Trophoblast cell (in vitro differentiated cells and primary cell): ENCODE measurements around the gene MEF2A.

Experiments used
- DNase-seq, 2 donors: peaks; one replicate each; pipeline ENCODE4 v3.0.0-alpha.2; 2016
- H2AFZ ChIP-seq: 2 replicates; pipeline ENCODE4 v1.6.1; 2013; ENCODE audit warnings: low read length, moderate library complexity, mild to moderate bottlenecking; ENCODE audit not compliant: insufficient read depth, poor library complexity
- H2AK5ac ChIP-seq: 2 replicates; pipeline ENCODE4 v1.6.1; 2013; ENCODE audit warnings: mild to moderate bottlenecking, low read length
- H2BK120ac ChIP-seq: 2 replicates; pipeline ENCODE4 v1.6.1; 2013; ENCODE audit warnings: low read length, mild to moderate bottlenecking, moderate library complexity; ENCODE audit not compliant: insufficient read depth, poor library complexity
- H2BK12ac ChIP-seq: 2 replicates; pipeline ENCODE4 v1.6.1; 2013; ENCODE audit warnings: mild to moderate bottlenecking, low read length, moderate library complexity
- H2BK5ac ChIP-seq: 2 replicates; pipeline ENCODE4 v1.6.1; 2013; ENCODE audit warnings: low read length, low read depth, moderate library complexity, mild to moderate bottlenecking; ENCODE audit not compliant: poor library complexity
- H3K14ac ChIP-seq: 2 replicates; pipeline ENCODE4 v1.6.1; 2013; ENCODE audit warnings: mild to moderate bottlenecking, low read length
- H3K18ac ChIP-seq: 2 replicates; pipeline ENCODE4 v1.6.1; 2013; ENCODE audit warnings: mild to moderate bottlenecking, low read length
- H3K23ac ChIP-seq: 2 replicates; pipeline ENCODE4 v1.6.1; 2013; ENCODE audit warnings: low read length
- H3K27ac ChIP-seq: 2 replicates; pipeline ENCODE4 v1.5.1; 2013; ENCODE audit warnings: low read depth, mild to moderate bottlenecking, inconsistent platforms, low read length, moderate library complexity
- H3K27me3 ChIP-seq: 2 replicates; pipeline ENCODE4 v1.6.1; 2013; ENCODE audit warnings: inconsistent platforms, mild to moderate bottlenecking, low read length, moderate library complexity; ENCODE audit not compliant: insufficient read depth
- H3K36me3 ChIP-seq, 2 experiments: 1 replicate in 1 of 2; 2 replicates in 1 of 2; pipeline ENCODE4 v1.6.1; 2013; ENCODE audit warnings: low read length in 2 of 2, mild to moderate bottlenecking in 2 of 2, moderate library complexity in 1 of 2; ENCODE audit not compliant: insufficient read depth in 2 of 2, control insufficient read depth in 1 of 2
- H3K4ac ChIP-seq: 2 replicates; pipeline ENCODE4 v1.6.1; 2013; ENCODE audit warnings: low read depth, mild to moderate bottlenecking, low read length, moderate library complexity
- H3K4me1 ChIP-seq, 2 experiments: 1 replicate in 1 of 2; 2 replicates in 1 of 2; pipeline ENCODE4 v1.6.1; 2013; ENCODE audit warnings: low read length in 2 of 2, mild to moderate bottlenecking in 2 of 2, moderate library complexity in 1 of 2; ENCODE audit not compliant: insufficient read depth in 2 of 2, control insufficient read depth in 1 of 2
- H3K4me2 ChIP-seq: 2 replicates; pipeline ENCODE4 v1.6.1; 2013; ENCODE audit warnings: inconsistent platforms, mild to moderate bottlenecking, low read length, moderate library complexity
- H3K4me3 ChIP-seq: 2 replicates; pipeline ENCODE4 v1.5.1; 2013; ENCODE audit warnings: mild to moderate bottlenecking, low read depth, low read length, inconsistent platforms
- H3K79me1 ChIP-seq: one replicate; pipeline ENCODE4 v1.6.1; 2013; ENCODE audit warnings: low read length
- H3K79me2 ChIP-seq: 2 replicates; pipeline ENCODE4 v1.6.1; 2013; ENCODE audit warnings: low read length, mild to moderate bottlenecking; ENCODE audit not compliant: control insufficient read depth, insufficient read depth, poor library complexity
- H3K9ac ChIP-seq: 2 replicates; pipeline ENCODE4 v1.6.1; 2013; ENCODE audit warnings: mild to moderate bottlenecking, low read length
- H3K9me3 ChIP-seq: 2 replicates; pipeline ENCODE4 v1.6.1; 2013; ENCODE audit warnings: low read depth, mild to moderate bottlenecking, control low read depth, inconsistent platforms, low read length; ENCODE audit not compliant: insufficient read depth
- H4K12ac ChIP-seq: 2 replicates; pipeline ENCODE4 v1.6.1; 2013; ENCODE audit warnings: low read depth, mild to moderate bottlenecking, low read length, moderate library complexity
- H4K8ac ChIP-seq: 2 replicates; pipeline ENCODE4 v1.6.1; 2013; ENCODE audit warnings: low read depth, mild to moderate bottlenecking, low read length, moderate library complexity
- H4K91ac ChIP-seq: one replicate; pipeline ENCODE4 v1.6.1; 2013; ENCODE audit warnings: low read depth, mild to moderate bottlenecking, low read length, moderate library complexity
- WGBS: extraction: QIAGEN DNeasy Blood & Tissue Kit; methylation state at CpG from one replicate; pipeline ENCODE4 v1.1.7; 2013; ENCODE audit warnings: missing lambda C conversion rate; ENCODE audit not compliant: insufficient read length, insufficient coverage; ENCODE audit errors: extremely low coverage; 5-methylcytosine and 5-hydroxymethylcytosine counted together

MEF2A gene

DNA sequence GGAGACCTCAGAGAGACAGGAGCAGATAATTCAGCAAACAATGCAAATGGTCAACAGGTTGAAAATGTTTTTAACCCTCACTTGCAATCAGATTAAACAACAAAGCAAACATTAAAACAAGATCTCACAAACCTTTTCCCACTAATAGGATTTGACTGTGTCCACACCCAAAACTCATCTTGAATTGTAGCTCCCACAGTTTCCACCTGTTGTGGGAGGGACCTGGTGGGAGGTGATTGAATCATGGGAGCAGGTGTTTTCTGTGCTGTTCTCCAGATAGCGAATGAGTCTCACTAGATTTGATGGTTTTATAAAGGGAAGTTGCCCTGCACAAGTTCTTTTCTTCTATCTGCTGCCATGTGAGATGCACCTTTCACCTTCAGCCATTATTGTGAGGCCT, 168.8 kb downstream of the MEF2A start:
- DNase-seq = no peak
- Histone ChIP-seq H3K4me1 (peaks cover 4 to 8% of the 10 kb centered on the region in 2 experiments), H2AFZ (no peak overlapping the region), H4K91ac (no peak overlapping the region), H3K4me3 (no peak overlapping the region), H3K4ac (no peak overlapping the region), H3K14ac (no peak overlapping the region), H3K18ac (no peak overlapping the region), H3K36me3 (no peaks in the 10 kb centered on the region), H3K4me2 (no peak overlapping the region), H3K23ac (no peak overlapping the region), H2BK12ac (no peak overlapping the region), H3K9me3 (no peaks in the 10 kb centered on the region), H3K27me3 (no peaks in the 10 kb centered on the region), H2BK120ac (no peak overlapping the region), H3K27ac (no peak overlapping the region), H4K8ac (no peak overlapping the region), H3K9ac (no peak overlapping the region), H4K12ac (no peak overlapping the region), H2BK5ac (no peak overlapping the region), H3K79me1 (peaks cover 8% of the 10 kb centered on the region), H3K79me2 (peaks cover 4% of the 10 kb centered on the region), H2AK5ac (no peak overlapping the region)
- no CpG with 5 or more reads among the region's 1 CpG for WGBS

DNA sequence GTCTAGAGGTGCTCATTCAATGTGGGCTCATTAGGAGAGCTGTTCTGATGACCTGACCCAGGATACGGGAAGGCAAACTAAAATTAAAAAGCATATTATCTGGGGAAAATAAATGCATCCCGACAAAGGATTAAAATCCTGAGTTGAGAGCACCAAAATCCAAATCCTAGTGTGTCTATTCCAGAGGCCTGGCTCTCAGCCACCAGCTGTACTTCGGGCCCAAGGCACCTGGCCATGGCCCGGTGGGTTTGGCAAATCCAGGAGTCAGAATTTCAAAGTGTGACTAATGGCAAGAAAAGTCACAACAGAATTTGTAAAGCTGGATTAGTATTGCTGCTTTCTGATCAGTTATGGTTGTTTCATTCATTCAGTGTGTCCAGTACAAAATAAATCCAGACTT, 170.1 kb downstream of the MEF2A start:
- DNase-seq = no peak
- H3K4me2 ChIP-seq = no peak overlapping the region
- H3K14ac ChIP-seq = no peak overlapping the region
- H4K91ac ChIP-seq = no peak overlapping the region
- H3K27me3 ChIP-seq = no peaks in the 10 kb centered on the region
- peaks cover 8% of the 10 kb centered on the region for H3K79me1 ChIP-seq
- no peak overlapping the region for H3K23ac ChIP-seq
- no peak overlapping the region for H3K27ac ChIP-seq
- peaks cover 4 to 8% of the 10 kb centered on the region in 2 experiments for H3K4me1 ChIP-seq
- no peak overlapping the region for H4K12ac ChIP-seq
- no peak overlapping the region for H2AK5ac ChIP-seq
- H3K36me3 ChIP-seq = no peaks in the 10 kb centered on the region
- H3K4ac ChIP-seq = no peak overlapping the region
- H4K8ac ChIP-seq = no peak overlapping the region
- no peak overlapping the region for H3K9ac ChIP-seq
- H3K4me3 ChIP-seq = no peak overlapping the region
- H3K9me3 ChIP-seq = no peaks in the 10 kb centered on the region
- H2AFZ ChIP-seq = no peak overlapping the region
- no CpG with 5 or more reads among the region's 4 CpGs for WGBS
- H2BK12ac ChIP-seq = no peak overlapping the region
- H3K79me2 ChIP-seq = peaks cover 4% of the 10 kb centered on the region
- no peak overlapping the region for H2BK120ac ChIP-seq
- H2BK5ac ChIP-seq = no peak overlapping the region
- H3K18ac ChIP-seq = no peak overlapping the region

DNA sequence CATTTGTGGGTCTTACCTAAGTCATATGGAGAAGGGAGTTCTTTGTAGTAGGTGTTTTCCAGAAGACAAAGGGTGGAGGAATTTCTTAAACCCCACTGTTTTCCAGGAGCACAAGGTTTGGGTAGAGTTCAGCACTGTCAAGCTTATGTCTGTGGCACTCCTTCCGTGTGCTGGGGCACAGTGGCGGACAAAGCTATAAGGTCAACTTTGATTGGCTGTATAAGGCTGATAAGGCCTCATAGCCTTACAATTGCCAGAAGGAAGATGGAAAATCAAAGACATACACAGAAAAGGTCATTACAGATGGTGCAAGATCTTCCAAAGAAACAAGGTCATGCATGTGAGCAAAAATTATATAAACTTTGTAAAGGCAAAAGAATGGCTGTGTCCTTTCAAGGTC, 170.9 kb downstream of the MEF2A start:
- H4K91ac ChIP-seq = no peak overlapping the region
- no peak for DNase-seq

DNA sequence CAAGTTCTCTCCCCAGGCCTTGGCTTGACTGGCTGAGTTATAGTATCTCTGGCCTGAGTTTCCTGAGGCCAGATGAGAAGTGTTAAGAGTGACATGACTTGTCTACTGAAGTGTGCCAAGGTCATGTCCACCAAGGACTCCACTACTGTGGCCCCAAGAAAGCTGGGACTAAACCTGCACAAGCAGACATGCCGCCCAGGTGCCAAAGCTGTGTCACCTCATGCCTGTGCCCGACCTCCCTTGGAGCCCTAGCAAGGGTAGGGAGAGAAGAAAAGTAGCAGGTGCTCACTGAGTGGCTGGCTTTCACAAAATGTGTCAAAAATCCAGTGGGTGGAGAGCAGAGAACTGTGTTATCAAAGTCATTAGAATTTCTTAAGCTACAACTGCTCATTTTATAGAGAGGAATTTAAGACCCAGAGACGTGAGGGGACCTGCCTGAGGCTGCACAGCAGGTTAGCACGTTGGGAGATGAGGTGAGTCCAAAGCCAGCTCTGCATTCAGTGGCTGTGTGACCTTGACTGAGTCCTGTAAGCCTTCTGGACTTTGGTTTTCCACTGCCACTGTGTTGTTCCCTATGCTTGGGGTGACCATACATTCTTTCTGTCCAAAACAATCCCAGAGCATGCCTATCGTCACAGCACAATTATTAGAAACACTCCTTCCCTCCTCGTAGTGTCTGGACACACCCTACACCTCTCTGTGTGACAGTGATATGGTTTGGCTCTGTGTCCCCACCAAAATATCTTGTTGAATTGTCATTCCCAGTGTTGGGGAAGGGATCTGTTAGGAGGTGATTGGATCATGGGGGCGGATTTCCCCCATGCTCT, 172.4 kb downstream of the MEF2A start:
- Histone ChIP-seq H3K4me1 (peaks cover 0 to 3% of the 10 kb centered on the region in 2 experiments), H4K12ac (no peak overlapping the region), H3K23ac (no peak overlapping the region), H3K9me3 (no peaks in the 10 kb centered on the region), H3K4me3 (no peak overlapping the region), H3K79me2 (no peaks in the 10 kb centered on the region), H2BK120ac (no peak overlapping the region), H3K4ac (no peak overlapping the region), H4K8ac (no peak overlapping the region), H3K4me2 (no peak overlapping the region), H3K14ac (no peak overlapping the region), H3K27me3 (no peaks in the 10 kb centered on the region), H2AK5ac (no peak overlapping the region), H2BK12ac (no peak overlapping the region), H3K18ac (no peak overlapping the region), H3K79me1 (peaks cover 3% of the 10 kb centered on the region), H3K27ac (no peak overlapping the region), H4K91ac (no peak overlapping the region), H3K9ac (no peak overlapping the region), H3K36me3 (no peaks in the 10 kb centered on the region), H2AFZ (no peak overlapping the region), H2BK5ac (no peak overlapping the region)
- DNase-seq = no peak
- WGBS = no CpG with 5 or more reads among the region's 7 CpGs

More for the DNA sequence above, 170.9 kb downstream of the MEF2A start:
- peaks cover under 1 to 5% of the 10 kb centered on the region in 2 experiments for H3K4me1 ChIP-seq
- no peak overlapping the region for H2AK5ac ChIP-seq
- H2BK120ac ChIP-seq = no peak overlapping the region
- no peaks in the 10 kb centered on the region for H3K36me3 ChIP-seq
- no peak overlapping the region for H2BK12ac ChIP-seq
- no peak overlapping the region for H3K9ac ChIP-seq
- no peak overlapping the region for H2BK5ac ChIP-seq
- no CpG with 5 or more reads among the region's 2 CpGs for WGBS
- H3K18ac ChIP-seq = no peak overlapping the region
- H3K79me1 ChIP-seq = peaks cover 8% of the 10 kb centered on the region
- H3K9me3 ChIP-seq = no peaks in the 10 kb centered on the region
- peaks cover 4% of the 10 kb centered on the region for H3K79me2 ChIP-seq
- H3K14ac ChIP-seq = no peak overlapping the region
- H3K27ac ChIP-seq = no peak overlapping the region
- H2AFZ ChIP-seq = no peak overlapping the region
- no peak overlapping the region for H3K4ac ChIP-seq
- H3K27me3 ChIP-seq = no peaks in the 10 kb centered on the region
- no peak overlapping the region for H3K23ac ChIP-seq
- H3K4me3 ChIP-seq = no peak overlapping the region
- H4K12ac ChIP-seq = no peak overlapping the region
- H4K8ac ChIP-seq = no peak overlapping the region
- H3K4me2 ChIP-seq = no peak overlapping the region
